SK-N-SH (cell line): Measurements from ENCODE around the gene RREB1.

ENCODE experiments used
- POLR2AphosphoS5 ChIP-seq: IDR thresholded peaks from 2 replicates; pipeline ENCODE4 v1.6.1; 2012; ENCODE audit warnings: low read depth, low read length
- TF ChIP-seq, protein P1 (sequence below): fragments of 200-600 bp; sonication (generic); IDR thresholded peaks from 2 replicates; pipeline ENCODE4 v1.6.1; 2017; ENCODE audit warnings: antibody characterized with exemption, mild to moderate bottlenecking, moderate library complexity

DNA sequence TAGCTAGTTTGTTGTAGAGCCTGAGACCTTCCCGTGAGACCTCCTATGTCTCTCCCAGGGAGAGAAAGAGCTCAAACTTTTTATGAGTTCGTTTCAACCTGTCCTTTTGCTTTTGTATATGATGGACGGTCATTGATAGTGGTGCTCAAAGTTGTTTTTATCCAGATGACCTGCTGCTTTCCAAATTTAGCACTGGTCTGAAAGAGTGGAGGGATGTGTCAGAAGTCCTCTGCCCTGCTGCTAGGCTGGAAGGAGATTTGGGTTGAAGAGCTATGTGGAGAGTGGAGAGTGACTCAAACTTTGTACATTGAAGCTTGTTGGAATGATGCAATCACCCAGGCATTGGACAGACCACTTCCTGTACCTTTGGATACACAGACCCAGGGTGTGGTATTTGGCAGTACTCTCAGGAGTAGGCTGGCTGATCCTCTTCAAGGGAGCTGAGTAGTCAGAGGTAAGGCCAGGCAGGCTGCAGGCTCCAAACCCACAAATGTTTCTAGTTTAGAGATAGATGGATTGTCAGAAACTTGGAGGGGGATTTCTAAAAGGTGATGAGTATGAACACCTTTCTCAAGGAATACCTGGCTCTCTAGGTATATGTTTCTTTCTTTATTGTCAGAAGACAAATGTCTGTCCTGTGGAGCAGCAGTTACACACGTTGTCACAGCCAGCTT is 49.4 kb upstream of the RREB1 start:
- TF ChIP-seq, protein P1, sequence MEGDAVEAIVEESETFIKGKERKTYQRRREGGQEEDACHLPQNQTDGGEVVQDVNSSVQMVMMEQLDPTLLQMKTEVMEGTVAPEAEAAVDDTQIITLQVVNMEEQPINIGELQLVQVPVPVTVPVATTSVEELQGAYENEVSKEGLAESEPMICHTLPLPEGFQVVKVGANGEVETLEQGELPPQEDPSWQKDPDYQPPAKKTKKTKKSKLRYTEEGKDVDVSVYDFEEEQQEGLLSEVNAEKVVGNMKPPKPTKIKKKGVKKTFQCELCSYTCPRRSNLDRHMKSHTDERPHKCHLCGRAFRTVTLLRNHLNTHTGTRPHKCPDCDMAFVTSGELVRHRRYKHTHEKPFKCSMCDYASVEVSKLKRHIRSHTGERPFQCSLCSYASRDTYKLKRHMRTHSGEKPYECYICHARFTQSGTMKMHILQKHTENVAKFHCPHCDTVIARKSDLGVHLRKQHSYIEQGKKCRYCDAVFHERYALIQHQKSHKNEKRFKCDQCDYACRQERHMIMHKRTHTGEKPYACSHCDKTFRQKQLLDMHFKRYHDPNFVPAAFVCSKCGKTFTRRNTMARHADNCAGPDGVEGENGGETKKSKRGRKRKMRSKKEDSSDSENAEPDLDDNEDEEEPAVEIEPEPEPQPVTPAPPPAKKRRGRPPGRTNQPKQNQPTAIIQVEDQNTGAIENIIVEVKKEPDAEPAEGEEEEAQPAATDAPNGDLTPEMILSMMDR = no peak
- no peak for TF ChIP-seq POLR2AphosphoS5
